HG02610 (cell line): Measurements from ENCODE around the gene AGAP1.
"Not testable (repeated sequence)": the region's sequence is repeated elsewhere in the genome, so short reads cannot be mapped to it uniquely, and the experiment has no call there.

Source experiments
- ATAC-seq: cut with Tn5 transposase; IDR thresholded peaks from one replicate; pipeline ENCODE4 v1.9.1; 2021; ENCODE audit warnings: mild to moderate bottlenecking, moderate library complexity; ENCODE audit not compliant: unreplicated experiment

The AGAP1 gene

DNA sequence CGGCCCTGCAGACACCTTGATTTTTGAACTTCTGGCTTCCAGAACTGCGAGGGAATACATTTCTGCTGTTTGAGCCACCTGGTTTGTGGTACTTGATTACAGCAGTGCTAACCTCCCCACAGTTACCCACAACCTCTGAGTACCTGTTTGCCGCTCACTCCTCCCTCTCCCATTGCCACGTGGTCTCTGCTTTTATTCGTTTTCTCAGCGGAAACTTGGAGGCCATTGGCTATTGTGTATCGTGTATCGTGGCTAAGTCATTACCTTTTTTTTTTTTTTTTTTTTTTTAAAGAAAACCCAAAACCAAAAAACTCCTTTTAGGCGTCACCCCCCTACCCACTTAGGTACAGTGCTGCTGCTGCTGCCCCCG lies 90.8 kb downstream of the AGAP1 start:
- ATAC-seq: no peak

DNA sequence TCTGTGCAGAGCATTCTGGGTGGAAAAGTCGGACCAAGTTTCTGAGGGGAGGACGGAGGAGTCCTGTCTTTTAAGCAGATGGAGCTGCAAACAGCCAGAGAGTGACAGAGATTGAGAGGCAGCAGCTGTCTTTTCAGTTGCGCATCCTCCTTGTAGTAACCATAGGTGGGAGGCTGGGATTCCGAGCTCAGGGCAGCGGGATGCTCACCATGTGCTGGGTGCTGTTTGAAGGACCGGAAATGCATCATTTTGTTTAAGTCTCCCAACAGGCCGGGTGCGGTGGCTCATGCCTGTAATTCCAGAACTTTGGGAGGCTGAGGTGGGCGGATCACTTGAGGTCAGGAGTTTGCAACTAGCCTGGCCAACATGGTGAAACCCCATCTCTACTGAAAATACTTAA lies 93.4 kb downstream of the AGAP1 start:
- no peak for ATAC-seq

DNA sequence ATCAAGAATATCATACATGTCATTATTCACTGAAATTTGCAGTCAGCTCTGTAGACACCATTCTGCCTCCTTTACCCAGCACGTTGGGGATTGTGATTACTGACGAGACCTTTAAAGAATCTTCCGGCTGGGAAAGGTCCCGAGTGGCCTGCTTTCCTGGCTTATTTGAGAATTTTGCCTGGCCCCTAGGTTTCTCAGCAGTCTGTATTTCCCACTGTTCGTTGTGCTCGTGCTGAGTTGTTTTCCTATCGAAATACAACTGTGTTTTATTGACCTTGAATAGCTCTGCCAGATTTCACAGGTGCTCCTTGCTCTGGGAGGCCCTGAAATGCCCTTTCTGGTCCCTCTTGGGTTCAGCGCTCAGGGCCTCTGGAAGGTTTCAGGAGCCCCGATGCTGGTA lies 94.9 kb downstream of the AGAP1 start:
- ATAC-seq: no peak

DNA sequence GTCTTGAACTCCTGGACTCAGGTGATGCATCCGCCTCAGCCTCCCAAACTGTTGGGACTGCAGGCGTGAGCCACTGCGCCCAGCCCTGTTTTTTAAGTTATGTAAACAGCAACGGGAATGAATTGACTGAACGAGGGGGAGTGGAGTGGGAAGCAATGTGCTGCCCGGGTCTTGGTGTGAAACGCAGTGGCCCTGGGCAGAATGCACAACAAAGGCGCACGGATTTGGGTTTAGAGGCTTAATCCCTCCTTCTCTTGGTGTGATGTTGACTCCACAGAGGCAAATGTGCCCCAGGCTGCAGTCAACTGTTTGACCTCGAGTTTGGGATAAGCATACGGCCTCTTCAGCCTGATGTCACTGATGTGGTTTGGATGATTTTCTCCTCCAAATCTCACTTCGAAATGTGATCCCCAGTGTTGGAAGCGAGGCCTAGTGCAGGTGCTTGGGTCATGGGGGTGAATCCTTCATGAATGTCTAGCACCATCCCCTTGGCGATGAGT lies 97.4 kb downstream of the AGAP1 start:
- ATAC-seq: no peak

DNA sequence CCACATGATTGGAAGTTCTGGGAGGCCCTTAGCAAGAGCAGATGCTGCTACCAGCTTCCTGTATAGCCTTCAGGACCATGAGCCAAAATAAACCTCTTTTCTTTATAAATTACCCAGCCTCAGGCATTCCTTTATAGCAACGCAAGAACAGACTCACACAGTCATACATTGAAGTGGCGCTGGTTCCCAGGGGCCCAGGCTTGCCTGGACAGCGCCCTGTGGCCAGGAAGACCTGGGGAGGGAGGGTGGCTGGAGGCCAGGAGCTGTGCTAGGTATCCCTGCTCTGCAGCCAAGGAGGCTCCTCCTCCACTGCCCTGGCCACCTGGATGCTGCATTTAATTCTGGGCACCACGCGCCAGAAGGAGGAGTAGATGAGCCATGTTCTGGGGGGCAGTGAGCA lies 98.1 kb downstream of the AGAP1 start:
- ATAC-seq: no peak

DNA sequence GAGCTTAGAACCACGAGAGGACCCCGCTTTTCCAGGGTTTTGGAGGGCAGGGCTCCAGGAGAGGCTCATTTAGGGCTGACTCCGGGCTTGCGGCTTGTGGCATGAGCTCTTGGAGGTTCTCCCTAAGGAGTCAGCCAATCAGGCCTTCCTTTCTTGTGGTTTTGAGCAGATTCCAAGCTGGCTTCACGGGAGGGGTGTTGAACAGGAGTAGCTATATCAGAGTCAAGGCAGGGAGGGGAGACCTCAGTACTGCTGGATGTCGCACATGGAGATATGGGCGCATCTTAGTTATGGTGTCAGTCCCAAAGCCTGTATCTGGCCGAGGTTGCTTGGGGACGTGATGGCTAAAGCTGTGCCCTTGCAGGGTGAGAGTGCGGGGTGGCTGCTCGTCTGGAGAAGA lies 98.6 kb downstream of the AGAP1 start:
- no peak for ATAC-seq

DNA sequence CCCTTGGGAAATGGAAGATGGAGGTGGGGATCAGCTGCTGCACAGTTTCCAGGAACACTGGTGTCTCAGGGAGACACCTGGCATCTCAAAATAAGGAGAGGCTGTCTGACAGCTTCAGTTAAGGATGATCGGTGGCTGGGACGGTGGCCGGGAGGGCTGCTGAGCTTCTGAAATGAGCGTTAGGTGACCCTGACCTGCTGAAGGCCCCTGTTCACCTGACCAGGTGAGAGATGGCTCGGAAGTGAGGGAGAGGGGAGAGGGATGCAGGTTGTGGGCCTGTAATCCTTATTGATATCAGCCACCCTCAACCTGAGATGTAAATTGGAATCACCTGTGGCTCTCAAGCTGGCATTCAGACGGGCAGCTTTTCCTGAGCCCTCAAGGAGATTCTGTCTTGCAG lies 99.0 kb downstream of the AGAP1 start:
- no peak for ATAC-seq

DNA sequence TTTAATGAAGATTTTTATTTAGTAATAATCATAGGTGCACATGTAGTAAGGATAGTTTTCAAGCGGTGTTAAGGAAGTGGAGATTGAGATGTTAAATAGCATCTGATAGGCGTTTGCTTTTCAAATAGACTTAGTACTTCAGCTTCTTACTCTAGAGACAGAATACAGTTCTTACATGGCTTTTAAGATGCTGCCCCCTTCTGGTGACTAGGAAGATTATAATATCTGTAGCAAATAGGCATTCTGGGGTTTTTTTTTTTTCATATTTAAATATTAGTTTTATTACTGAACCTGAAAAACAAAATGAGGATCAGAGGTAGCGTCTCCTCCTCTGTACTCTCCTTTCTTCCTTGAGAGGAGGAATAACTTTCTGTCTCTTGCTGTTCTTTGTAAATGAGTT lies 100.2 kb downstream of the AGAP1 start:
- no peak for ATAC-seq

DNA sequence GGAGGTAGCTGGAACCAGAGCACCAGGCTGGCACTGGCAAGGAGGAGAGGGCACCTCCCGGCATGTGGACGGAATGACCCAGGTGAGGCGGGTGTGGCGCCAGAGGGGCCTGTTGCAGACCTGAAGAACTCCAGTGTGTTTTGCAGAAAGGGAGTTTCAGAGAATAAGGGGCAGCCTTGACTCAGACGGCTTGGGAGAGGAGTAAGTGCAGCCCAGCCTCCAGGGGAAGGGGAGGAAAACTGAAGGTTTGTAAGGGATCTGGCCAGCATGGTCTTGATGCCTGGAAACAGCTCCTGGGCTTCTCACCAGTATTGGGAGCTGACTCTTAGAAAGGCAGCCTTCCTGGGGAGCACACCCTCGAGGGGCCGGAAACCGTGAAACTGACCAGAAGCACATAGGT lies 101.1 kb downstream of the AGAP1 start:
- no peak for ATAC-seq

DNA sequence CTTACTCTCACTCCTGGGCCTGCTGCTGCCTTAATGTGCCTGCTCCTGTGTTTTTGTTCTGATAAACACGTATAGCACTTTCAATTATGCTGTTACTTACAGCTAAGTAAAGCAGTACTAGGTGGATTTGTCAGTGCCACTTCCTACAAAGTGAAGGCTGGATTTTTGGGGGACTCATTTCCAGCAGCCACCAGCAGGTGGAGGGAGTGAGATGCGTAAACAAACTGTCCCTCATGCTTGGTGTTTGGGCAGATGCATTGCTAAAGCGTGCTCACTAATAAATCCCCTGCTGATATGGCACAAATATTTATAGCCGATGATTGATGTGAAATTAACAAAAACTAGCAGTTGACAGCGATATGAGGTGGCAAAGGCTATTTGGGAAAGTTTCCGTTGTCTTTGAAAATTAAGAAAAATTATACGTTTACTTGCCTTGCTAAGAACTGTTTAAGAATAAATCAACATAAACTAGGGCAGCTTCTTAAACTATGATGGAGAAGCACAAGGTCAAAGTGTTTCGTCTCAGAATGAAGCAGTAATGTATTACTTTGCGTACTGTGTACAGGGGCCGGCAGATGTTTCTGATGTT lies 101.7 kb downstream of the AGAP1 start:
- no peak for ATAC-seq

DNA sequence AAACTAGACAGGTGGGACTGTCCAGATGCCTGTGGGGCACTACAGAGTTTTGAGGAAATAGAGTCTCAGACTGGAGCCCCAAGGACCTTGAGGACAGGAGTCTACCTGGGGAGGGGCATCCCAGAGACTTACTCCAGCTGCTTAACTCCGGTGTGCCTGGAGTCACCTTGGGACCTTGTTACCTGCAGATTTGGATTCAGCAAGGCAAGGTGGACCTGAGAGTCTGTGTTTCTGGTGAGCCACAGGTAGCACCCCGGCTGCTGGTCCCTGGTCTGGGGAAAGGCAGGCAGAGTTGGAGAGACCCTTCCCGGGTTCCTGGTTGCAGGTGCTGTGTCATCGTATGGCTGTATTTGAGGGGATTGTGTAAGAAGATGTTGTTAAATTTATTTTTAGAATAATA lies 102.4 kb downstream of the AGAP1 start:
- no peak for ATAC-seq

DNA sequence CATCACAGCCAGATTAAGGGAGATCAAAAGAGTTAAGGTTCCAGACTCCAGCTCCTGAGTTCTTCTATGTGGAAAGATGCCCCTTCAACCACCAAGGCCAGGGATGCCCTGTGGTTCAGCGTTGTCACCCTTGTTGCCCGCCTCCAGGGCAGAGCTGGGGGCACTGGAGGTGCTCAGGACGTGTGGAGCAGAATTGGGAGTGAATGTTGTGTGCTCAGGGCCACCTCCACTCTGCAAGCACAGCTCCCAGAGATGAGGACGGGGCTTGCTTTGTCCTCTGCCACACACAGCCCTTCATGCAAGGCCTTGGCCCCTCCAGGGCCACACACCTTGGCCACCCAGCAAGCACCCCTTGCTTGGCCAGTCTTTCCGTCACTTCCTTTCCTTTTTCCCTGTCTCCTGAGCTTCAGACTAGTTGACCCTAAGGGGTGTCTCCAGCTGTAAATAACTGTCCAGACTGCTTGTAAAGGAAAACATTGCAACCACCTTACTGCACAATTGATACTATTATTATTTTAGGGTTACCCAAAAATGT lies 103.3 kb downstream of the AGAP1 start:
- ATAC-seq: no peak

DNA sequence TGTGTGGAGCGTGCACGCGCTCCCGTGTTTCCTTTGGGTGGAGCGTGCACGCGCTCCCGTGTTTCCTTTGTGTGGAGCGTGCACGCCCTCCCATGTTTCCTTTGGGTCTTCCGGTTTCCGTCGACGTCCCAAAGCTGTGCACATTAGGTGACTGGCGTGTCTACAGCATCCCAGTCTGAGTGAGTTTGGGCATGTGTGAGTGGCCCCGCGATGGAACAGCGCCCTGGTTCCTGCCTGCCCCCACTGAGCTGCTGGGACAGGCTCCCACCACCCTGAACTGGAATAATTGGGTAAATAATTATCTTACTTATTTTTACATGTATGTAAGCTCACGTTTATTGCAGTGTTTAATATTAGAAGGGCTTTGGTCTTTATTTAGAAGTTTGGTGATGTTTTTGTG lies 104.2 kb downstream of the AGAP1 start:
- ATAC-seq: no peak

DNA sequence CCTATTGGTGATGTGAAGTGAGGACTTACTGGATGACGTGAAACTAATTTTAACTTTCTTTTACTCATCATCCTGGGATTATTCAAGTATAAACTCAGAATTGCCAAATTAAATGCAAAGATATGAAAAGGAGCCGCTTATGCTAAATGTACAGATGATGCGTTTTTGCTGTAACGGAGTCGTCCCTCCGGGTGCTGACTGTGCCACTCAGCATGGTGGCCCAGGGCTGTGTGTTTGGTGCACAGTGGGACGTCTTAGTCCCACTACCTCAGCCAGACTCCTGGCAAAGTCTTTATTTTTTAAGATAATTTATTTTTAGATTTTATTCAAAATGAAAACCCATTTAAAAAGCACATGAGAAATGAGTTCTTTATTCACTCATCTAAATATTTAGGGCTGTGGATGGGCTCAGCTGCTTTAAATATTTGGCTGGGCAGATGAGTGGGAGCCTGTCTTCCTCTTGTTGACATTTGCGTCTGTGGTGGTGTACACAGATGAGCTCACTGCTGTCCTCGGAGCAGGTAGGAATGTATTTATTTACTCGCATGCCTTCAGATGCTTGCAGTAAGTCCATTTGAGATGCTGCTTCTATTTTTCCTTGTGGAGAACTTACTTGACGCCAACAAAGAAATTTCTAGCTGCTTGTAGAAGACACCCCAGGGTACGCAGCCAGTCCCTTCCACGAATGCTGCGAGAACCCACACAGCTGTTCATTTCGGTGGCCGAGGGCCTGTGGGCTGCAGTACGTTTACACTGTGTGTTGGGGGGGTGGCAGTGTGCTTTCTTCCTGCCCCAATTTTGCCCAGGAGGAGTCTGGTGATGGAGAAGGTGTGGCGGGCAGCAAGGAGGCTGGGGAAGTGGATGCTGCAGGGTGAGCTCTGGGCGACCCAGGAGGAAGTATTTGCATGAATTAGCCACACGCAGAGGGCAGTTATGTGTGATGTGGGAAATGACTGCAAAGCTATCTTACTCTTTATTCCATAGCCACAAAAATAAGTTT lies 105.0 kb downstream of the AGAP1 start:
- ATAC-seq: no peak

DNA sequence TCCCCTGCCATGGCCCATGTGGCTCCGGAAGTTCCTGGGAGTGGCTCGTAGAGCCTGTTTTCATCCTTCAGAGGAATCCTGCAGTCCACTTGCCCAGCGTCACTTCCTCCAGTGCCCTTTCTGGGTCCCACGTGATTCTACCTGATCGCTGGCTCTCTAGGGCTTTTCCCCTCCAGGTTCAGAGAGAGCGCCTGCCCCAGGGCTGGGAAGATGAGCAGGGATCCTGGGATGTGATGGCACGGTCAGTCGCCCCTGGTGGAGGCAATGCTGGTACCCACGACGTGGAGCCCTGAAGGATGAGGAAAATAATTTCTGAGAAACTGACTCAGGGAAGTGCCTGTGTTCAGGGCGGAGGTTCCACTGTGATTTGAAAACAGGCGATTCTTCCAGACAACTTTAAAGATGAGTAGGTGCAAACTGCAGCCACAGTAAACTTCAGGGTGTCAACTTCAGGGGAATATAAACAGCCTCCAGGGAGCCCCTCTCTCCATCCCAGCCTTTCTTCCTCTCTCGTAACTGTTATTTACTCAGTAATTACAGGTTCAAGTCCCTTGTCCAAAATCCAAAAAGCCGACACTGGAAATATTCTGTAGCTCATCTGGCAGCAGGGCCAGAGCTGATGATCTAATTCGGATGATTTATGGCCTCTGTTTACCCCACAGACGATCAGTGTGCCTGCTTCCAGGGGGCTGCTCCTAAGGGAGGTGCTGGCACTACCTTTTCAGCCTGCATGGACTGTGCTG lies 105.9 kb downstream of the AGAP1 start:
- ATAC-seq: no peak

DNA sequence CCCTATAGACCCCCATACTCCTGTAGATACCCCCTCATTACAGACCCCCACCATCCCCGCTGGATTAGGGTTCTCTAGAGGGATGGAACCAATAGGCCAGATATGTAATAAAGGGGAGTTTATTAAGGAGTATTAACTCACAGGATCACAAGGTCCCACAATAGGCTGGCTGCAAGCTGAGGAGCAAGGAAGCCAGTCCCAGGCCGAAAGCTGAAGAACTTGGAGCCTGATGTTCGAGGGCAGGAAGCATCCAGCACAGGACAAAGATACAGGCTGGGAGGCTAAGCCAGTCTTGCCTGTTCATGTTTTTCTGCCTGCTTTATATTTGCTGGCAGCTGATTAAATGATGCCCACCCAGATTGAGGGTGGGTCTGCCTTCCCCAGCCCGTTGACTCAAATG lies 106.6 kb downstream of the AGAP1 start:
- ATAC-seq: no peak

DNA sequence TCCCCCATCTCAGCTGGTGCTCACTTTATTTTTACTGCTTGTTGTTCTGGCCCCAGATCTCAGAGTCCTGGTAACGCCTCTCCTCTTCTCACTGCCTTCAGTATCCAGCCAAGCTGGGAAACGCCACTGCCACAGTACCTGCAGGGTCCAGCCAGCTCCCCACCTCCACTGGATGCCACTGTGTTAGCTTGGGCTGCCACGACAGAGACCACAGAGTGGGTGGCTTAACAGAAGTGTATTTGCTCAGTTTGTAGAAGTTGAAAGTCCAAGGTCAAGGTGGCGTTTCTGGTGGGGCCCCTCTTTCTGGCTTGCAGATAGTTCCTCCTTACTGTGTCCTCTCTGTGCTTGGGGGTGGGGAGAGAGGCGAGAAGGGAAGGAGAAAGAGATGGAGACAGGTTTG lies 107.1 kb downstream of the AGAP1 start:
- ATAC-seq: no peak

DNA sequence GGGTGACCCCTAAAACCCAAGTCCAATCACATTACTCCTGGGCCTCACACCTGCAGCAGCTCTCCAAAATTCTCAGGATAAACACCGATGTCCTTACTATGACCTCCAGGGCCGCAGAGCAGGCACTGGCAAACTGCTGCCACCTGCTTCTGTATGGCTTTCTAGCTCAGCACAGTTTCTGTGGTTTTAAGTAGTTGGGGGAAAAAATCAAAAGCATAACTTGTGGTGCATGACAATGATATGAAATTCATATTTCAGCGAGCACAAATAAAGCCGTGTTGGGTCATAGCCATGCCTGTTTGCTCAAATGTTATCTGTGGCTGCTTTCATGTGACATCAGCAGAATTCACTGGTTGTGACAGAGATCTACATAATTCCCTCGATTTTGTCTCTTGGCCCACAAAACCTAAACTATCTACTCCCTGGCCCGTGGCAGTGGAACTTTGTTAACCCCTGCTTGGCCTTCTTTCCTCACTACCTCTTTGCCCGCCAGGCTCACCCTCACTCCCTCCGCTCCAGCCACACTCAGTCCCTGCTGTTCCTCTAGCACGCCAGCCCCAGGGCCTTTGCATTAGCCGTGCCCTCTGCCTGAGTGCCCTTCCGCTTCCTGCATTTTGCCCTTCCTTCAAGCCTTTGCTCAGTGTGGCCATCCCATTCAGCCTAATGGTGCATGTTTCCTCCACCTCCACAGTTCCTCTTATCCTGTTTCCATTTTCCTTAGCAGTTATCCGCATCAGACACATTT lies 108.3 kb downstream of the AGAP1 start:
- no peak for ATAC-seq

DNA sequence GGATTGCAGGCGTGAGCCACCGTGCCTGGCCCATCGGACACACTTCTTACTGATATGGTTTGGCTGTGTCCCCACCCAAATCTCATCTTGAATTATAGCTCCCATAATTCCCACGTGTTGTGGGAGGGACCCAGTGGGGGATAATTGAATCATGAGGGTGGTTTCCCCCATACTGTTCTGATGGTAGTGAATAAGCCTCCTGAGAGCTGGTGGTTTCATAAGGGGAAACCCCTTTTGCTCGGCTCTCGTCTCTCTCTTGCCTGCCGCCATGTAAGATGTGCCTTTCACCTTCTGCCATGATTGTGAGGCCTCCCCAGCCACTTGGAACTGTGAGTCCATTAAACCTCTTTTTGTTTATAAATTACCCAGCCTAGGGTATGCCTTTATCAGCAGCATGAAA lies 109.1 kb downstream of the AGAP1 start:
- not testable (repeated sequence) for ATAC-seq

DNA sequence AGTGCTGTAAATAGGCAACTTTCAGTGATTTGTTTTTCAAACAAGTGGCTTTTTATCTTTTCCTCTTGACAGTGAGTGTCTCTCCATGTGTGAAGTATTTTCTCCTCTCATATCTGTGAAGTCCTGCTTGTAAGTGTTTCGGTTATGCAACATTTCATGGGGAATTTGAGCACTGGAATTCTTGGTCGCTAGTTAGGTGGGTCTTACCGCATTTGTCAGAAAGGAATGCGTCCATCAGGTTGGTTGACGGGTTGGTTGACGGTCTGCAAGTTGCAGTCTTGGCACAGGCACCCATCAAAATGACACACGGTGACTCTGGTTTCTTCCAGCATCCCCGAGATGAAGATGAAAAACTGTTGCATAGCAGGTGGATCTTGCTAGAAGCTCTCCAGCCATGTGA lies 109.8 kb downstream of the AGAP1 start:
- no peak for ATAC-seq
